ENCODE results near the gene RASGEF1C.
A peak's percentile ranks its signal among the peaks of the same experiment; 100 is the strongest.
"Not testable (repeated sequence)": the region's sequence is repeated elsewhere in the genome, so short reads cannot be mapped to it uniquely, and the experiment has no call there.

The RASGEF1C gene

GRCh38 chr5:180130876-180131740 lies 77.9 kb downstream of the RASGEF1C start:
- ATAC-seq: no peak
- Mint-ChIP-seq H3K27ac (no peak overlapping the region), H3K4me3 (no peak overlapping the region)

GRCh38 chr5:180130291-180130869 lies 78.6 kb downstream of the RASGEF1C start:
- no peaks in the 10 kb centered on the region for H3K36me3 Mint-ChIP-seq
- peaks cover 8% of the 10 kb centered on the region for H3K27me3 Mint-ChIP-seq
- no peaks in the 10 kb centered on the region for H3K4me1 Mint-ChIP-seq
- H3K27ac Mint-ChIP-seq: no peak overlapping the region
- ATAC-seq: no peak
- no peak overlapping the region for H3K4me3 Mint-ChIP-seq
- peaks cover 4% of the 10 kb centered on the region for H3K9me3 Mint-ChIP-seq

More at GRCh38 chr5:180130876-180131740, 77.9 kb downstream of the RASGEF1C start:
- Mint-ChIP-seq H3K27me3 (peaks cover 8% of the 10 kb centered on the region), H3K4me1 (no peaks in the 10 kb centered on the region), H3K9me3 (peaks cover 4% of the 10 kb centered on the region), H3K36me3 (no peaks in the 10 kb centered on the region)

- no peak for ATAC-seq
- Mint-ChIP-seq H3K9me3 (peaks cover under 1% of the 10 kb centered on the region), H3K27me3 (peaks cover 8% of the 10 kb centered on the region), H3K27ac (no peak overlapping the region), H3K4me1 (no peaks in the 10 kb centered on the region), H3K36me3 (no peaks in the 10 kb centered on the region), H3K4me3 (no peak overlapping the region)
These were observed 79.5 kb downstream of the RASGEF1C start for GRCh38 chr5:180129291-180130190.

GRCh38 chr5:180128671-180129261 lies 80.2 kb downstream of the RASGEF1C start:
- peak; percentile 26 for ATAC-seq
- Mint-ChIP-seq H3K4me1 (no peaks in the 10 kb centered on the region), H3K9me3 (no peaks in the 10 kb centered on the region), H3K4me3 (no peak overlapping the region), H3K36me3 (no peaks in the 10 kb centered on the region), H3K27ac (no peak overlapping the region), H3K27me3 (peaks cover 16% of the 10 kb centered on the region)

- H3K4me3 Mint-ChIP-seq: no peak overlapping the region
- no peak overlapping the region for H3K27ac Mint-ChIP-seq
- no peak for ATAC-seq
- no peaks in the 10 kb centered on the region for H3K9me3 Mint-ChIP-seq
- H3K36me3 Mint-ChIP-seq: no peaks in the 10 kb centered on the region
- H3K4me1 Mint-ChIP-seq: no peaks in the 10 kb centered on the region
- H3K27me3 Mint-ChIP-seq: peaks cover 24% of the 10 kb centered on the region
These were observed 81.0 kb downstream of the RASGEF1C start for GRCh38 chr5:180127682-180128670.

GRCh38 chr5:180126716-180127681 lies 82.0 kb downstream of the RASGEF1C start:
- Mint-ChIP-seq H3K27ac (no peak overlapping the region), H3K9me3 (no peaks in the 10 kb centered on the region), H3K4me3 (no peak overlapping the region), H3K4me1 (no peaks in the 10 kb centered on the region), H3K36me3 (no peaks in the 10 kb centered on the region), H3K27me3 (peaks cover 24% of the 10 kb centered on the region)
- ATAC-seq: peak; percentile 14

- H3K27me3 Mint-ChIP-seq: peaks cover 24% of the 10 kb centered on the region
- H3K9me3 Mint-ChIP-seq, H3K36me3 Mint-ChIP-seq, H3K4me1 Mint-ChIP-seq, H3K4me3 Mint-ChIP-seq, ATAC-seq, H3K27ac Mint-ChIP-seq: not testable (repeated sequence)
These were observed 82.9 kb downstream of the RASGEF1C start for GRCh38 chr5:180126156-180126555.

GRCh38 chr5:180124662-180125061 lies 84.3 kb downstream of the RASGEF1C start:
- H3K4me3 Mint-ChIP-seq, H3K36me3 Mint-ChIP-seq, H3K4me1 Mint-ChIP-seq, ATAC-seq, H3K27ac Mint-ChIP-seq, H3K9me3 Mint-ChIP-seq: not testable (repeated sequence)
- peaks cover 34% of the 10 kb centered on the region for H3K27me3 Mint-ChIP-seq

- Mint-ChIP-seq H3K27me3 (peaks cover 39% of the 10 kb centered on the region), H3K9me3 (no peaks in the 10 kb centered on the region), H3K27ac (no peak overlapping the region), H3K36me3 (no peaks in the 10 kb centered on the region), H3K4me3 (no peak overlapping the region), H3K4me1 (no peaks in the 10 kb centered on the region)
- no peak for ATAC-seq
These were observed 86.1 kb downstream of the RASGEF1C start for GRCh38 chr5:180122875-180123274.

- H3K9me3 Mint-ChIP-seq: no peaks in the 10 kb centered on the region
- H3K36me3 Mint-ChIP-seq: no peaks in the 10 kb centered on the region
These were observed 87.1 kb downstream of the RASGEF1C start for GRCh38 chr5:180121826-180122413.

GRCh38 chr5:180120237-180121101 lies 88.5 kb downstream of the RASGEF1C start:
- Mint-ChIP-seq H3K4me1 (no peaks in the 10 kb centered on the region), H3K36me3 (no peaks in the 10 kb centered on the region), H3K9me3 (no peaks in the 10 kb centered on the region), H3K4me3 (no peak overlapping the region), H3K27ac (no peak overlapping the region), H3K27me3 (peaks cover 35% of the 10 kb centered on the region)
- ATAC-seq: no peak

More at GRCh38 chr5:180121826-180122413, 87.1 kb downstream of the RASGEF1C start:
- no peak for ATAC-seq
- H3K27me3 Mint-ChIP-seq: peaks cover 43% of the 10 kb centered on the region
- no peak overlapping the region for H3K4me3 Mint-ChIP-seq
- no peak overlapping the region for H3K27ac Mint-ChIP-seq
- no peaks in the 10 kb centered on the region for H3K4me1 Mint-ChIP-seq

GRCh38 chr5:180119903-180120236 lies 89.1 kb downstream of the RASGEF1C start:
- Mint-ChIP-seq H3K36me3 (no peaks in the 10 kb centered on the region), H3K4me1 (no peaks in the 10 kb centered on the region), H3K9me3 (no peaks in the 10 kb centered on the region), H3K27ac (no peak overlapping the region), H3K4me3 (no peak overlapping the region), H3K27me3 (peaks cover 35% of the 10 kb centered on the region)
- ATAC-seq: no peak
